Body of pancreas (tissue), 4 donors: Measurements from ENCODE around the gene CCDC89. TPM values are rescaled to one million over a fixed set of nuclear protein-coding genes. Genes with fewer than 3 reads are reported as not detected.
A peak's percentile ranks its signal among the peaks of the same experiment; 100 is the strongest.

Experiments used
- ATAC-seq: fragments of 150-250 bp; one replicate; pipeline ENCODE4 v1.9.1; 2016
- DNase-seq, 4 donors: peaks; one replicate each; pipeline ENCODE4 v3.0.0-alpha.2; 2019
- H3K27ac ChIP-seq, 4 donors: fragments of 200-600 bp; sonication (generic); 1 replicate in 3 of 4; 2 replicates in 1 of 4; pipeline versions ENCODE4 v1.5.1 to v1.6.1; 2016 to 2019; ENCODE audit warnings: mild to moderate bottlenecking in 1 of 4, mixed read lengths in 1 of 4, moderate library complexity in 1 of 4
- H3K27me3 ChIP-seq, 2 donors: fragments of 200-600 bp; sonication (generic); one replicate each; pipeline ENCODE4 v1.6.0; 2016; ENCODE audit warnings: mild to moderate bottlenecking in 1 of 2
- H3K36me3 ChIP-seq, 2 donors: fragments of 200-600 bp; sonication (generic); replicated peaks in 1 of 2; 2 replicates each; pipeline ENCODE4 v1.5.1; 2016; ENCODE audit warnings: low read depth in 2 of 2; ENCODE audit not compliant: insufficient read depth in 1 of 2
- H3K4me1 ChIP-seq: fragments of 200-600 bp; sonication (generic); one replicate; pipeline ENCODE4 v1.6.0; 2016
- H3K4me3 ChIP-seq, 2 donors: fragments of 200-600 bp; sonication (generic); 1 replicate in 1 of 2; 2 replicates in 1 of 2; pipeline ENCODE4 v1.5.1; 2016 to 2019
- H3K9me3 ChIP-seq, 3 donors: fragments of 200-600 bp; sonication (generic); 1 replicate in 2 of 3; 2 replicates in 1 of 3; pipeline ENCODE4 v1.5.1; 2016
- POLR2A ChIP-seq, 3 donors: fragments of 450-650 bp; IDR thresholded peaks; one replicate each; pipeline ENCODE4 v1.6.1; 2016; ENCODE audit warnings: antibody characterized with exemption in 3 of 3, mild to moderate bottlenecking in 2 of 3
- WGBS, 2 donors: methylation state at CpG; one replicate each; pipeline ENCODE4 v1.1.5; 2017; 5-methylcytosine and 5-hydroxymethylcytosine counted together
- intact Hi-C: fragments of 100-400 bp; cut with DNase I; formaldehyde crosslinking; loops from one replicate; pipeline ENCODE4 v1.15.1; 2023
- total RNA-seq, 2 donors: library from RNA; depleted of rRNA; stranded (reverse); fragments of >200 nt; gene quantifications; one replicate each; pipeline ENCODE4 v1.1.0, GENCODE V29; 2016
- TF ChIP-seq, protein P1 (sequence below), 7 experiments: fragments of 450-650 bp in 4 of 7; fragments of 200-600 bp in 3 of 7; sonication (generic) in 3 of 7; IDR thresholded peaks; one replicate each; pipeline ENCODE4 v1.5.1; 2016 to 2019; ENCODE audit warnings: antibody characterized with exemption in 7 of 7

The CCDC89 gene
- total RNA-seq, 2 donors from 2014 or later = not detected

DNA sequence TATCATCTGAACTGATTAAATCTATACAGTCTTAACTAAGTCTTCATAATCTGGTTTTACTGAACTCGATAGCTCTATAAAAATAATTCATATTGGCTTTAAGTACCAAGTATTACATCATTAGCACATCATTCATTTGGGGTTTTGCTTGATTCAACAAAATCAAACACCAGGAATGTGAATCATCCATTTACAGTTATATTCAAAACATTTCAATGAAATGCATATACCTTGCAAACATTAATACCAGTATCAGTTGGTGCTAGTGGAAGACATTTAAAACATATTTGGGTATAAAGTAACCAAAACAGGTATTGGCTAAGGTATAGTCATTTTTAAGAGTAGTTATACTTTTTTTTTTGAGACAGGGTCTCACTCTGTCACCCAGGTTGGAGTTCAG is 12.2 kb upstream of the CCDC89 start:
- Histone ChIP-seq H3K27me3 (peaks cover 0 to 4% of the 10 kb centered on the region in 2 donors), H3K4me3 (no peak overlapping the region), H3K4me1 (no peaks in the 10 kb centered on the region), H3K36me3 (no peaks in the 10 kb centered on the region), H3K9me3 (no peaks in the 10 kb centered on the region), H3K27ac (no peak overlapping the region)
- 58 to 68% methylated on average over 1 of the region's 1 CpG for whole genome bisulfite sequencing, 2 donors
- TF ChIP-seq, protein P1, sequence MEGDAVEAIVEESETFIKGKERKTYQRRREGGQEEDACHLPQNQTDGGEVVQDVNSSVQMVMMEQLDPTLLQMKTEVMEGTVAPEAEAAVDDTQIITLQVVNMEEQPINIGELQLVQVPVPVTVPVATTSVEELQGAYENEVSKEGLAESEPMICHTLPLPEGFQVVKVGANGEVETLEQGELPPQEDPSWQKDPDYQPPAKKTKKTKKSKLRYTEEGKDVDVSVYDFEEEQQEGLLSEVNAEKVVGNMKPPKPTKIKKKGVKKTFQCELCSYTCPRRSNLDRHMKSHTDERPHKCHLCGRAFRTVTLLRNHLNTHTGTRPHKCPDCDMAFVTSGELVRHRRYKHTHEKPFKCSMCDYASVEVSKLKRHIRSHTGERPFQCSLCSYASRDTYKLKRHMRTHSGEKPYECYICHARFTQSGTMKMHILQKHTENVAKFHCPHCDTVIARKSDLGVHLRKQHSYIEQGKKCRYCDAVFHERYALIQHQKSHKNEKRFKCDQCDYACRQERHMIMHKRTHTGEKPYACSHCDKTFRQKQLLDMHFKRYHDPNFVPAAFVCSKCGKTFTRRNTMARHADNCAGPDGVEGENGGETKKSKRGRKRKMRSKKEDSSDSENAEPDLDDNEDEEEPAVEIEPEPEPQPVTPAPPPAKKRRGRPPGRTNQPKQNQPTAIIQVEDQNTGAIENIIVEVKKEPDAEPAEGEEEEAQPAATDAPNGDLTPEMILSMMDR (IDR thresholded peaks at IDR 0.05) = no peak
- TF ChIP-seq POLR2A (IDR thresholded peaks at IDR 0.05) = no peak
- DNase-seq = no peak
- intact Hi-C loops = no loop called here
- no peak for ATAC-seq

DNA sequence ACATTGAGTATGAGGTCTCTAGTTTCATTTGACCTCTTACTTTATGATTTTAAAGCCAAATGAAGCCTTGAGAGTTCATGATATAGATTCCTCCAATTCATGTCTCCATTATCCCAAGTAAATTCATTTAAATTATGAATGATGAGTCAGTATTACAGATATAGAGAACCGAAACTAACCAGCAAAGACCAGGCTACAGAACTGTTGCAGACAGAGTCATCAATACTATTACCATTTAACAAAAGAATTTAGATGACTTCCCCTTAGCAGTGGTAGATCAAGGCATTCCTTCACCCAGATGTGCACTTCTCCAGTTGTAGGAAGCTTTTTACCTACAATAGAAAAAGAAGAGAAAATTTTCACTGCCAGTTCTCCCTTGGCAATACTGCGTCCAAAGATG is 11.8 kb upstream of the CCDC89 start:
- Histone ChIP-seq H3K4me3 (no peak overlapping the region), H3K9me3 (no peaks in the 10 kb centered on the region), H3K36me3 (no peaks in the 10 kb centered on the region), H3K4me1 (no peaks in the 10 kb centered on the region), H3K27ac (no peak overlapping the region), H3K27me3 (peaks cover 0 to 4% of the 10 kb centered on the region in 2 donors)
- 76 to 85% methylated on average over 2 of the region's 2 CpGs for WGBS, 2 donors
- no peak for TF ChIP-seq POLR2A (IDR thresholded peaks at IDR 0.05)
- TF ChIP-seq, protein P1 (IDR thresholded peaks at IDR 0.05) = no peak
- DNase-seq (no peak), ATAC-seq (no peak)
- intact Hi-C loops = no loop called here

DNA sequence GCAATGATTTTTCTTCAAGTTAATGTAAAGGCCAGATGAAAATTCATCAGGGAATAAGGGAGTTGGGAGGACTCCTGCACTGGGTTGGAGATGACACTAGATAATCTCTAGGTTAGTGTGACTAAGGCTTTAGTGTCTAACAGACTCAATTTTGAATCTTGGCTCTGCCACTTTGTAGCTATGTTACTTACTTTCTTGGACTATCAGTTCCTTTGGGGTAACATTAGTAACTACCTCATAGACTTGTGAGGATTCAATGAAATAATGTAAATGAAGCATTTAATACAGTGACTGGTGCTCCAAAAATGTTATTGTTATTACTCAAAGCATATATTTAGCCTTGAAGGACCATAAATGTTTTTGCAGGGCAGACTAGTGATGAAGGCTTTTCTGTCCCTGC is 9.6 kb upstream of the CCDC89 start:
- H3K27ac ChIP-seq = no peak overlapping the region
- no peaks in the 10 kb centered on the region for H3K27me3 ChIP-seq
- no peak overlapping the region for H3K4me3 ChIP-seq
- no peak for DNase-seq
- H3K9me3 ChIP-seq = no peaks in the 10 kb centered on the region
- intact Hi-C loops = no loop called here
- TF ChIP-seq, protein P1 (IDR thresholded peaks at IDR 0.05) = no peak
- no peak for TF ChIP-seq POLR2A (IDR thresholded peaks at IDR 0.05)
- H3K36me3 ChIP-seq = no peaks in the 10 kb centered on the region
- no peak for ATAC-seq
- no peaks in the 10 kb centered on the region for H3K4me1 ChIP-seq

DNA sequence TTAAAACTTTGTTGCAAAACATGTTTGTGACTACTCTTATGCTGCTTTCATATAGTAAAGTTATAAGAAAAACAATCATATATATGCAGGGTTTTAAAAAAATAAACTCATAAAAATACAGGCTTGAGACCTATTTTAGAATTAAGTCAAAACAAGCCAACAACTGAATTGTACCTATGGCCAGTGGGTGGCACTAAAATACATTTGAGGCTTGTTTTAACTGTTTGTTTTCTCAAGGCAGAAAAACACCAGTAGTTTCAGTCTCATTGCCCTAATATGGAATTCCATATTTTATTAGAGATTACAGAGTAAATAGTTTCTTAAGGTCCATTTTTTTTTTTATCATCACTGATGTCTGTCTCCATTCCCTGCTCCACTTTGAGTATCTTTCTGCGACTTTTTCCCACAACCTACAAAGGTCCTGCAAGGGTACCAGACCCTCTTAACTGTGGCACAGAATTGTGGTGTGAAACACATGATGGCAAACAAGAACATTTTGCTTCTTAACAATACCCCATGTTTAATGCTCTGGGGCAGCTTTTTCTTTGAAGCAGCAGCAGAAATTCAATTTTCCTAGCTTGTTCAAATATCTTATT is 8.5 kb upstream of the CCDC89 start:
- Histone ChIP-seq H3K36me3 (no peaks in the 10 kb centered on the region), H3K27me3 (no peaks in the 10 kb centered on the region), H3K4me1 (no peaks in the 10 kb centered on the region), H3K27ac (no peak overlapping the region), H3K9me3 (no peaks in the 10 kb centered on the region), H3K4me3 (no peak overlapping the region)
- no peak for DNase-seq
- intact Hi-C loops = no loop called here
- no peak for ATAC-seq
- 96 to 97% methylated on average over 1 of the region's 1 CpG for WGBS, 2 donors
- no peak for TF ChIP-seq POLR2A (IDR thresholded peaks at IDR 0.05)
- TF ChIP-seq, protein P1 (IDR thresholded peaks at IDR 0.05) = peak in 6 of 7 experiments; percentile 17 to 49 (median 38)

DNA sequence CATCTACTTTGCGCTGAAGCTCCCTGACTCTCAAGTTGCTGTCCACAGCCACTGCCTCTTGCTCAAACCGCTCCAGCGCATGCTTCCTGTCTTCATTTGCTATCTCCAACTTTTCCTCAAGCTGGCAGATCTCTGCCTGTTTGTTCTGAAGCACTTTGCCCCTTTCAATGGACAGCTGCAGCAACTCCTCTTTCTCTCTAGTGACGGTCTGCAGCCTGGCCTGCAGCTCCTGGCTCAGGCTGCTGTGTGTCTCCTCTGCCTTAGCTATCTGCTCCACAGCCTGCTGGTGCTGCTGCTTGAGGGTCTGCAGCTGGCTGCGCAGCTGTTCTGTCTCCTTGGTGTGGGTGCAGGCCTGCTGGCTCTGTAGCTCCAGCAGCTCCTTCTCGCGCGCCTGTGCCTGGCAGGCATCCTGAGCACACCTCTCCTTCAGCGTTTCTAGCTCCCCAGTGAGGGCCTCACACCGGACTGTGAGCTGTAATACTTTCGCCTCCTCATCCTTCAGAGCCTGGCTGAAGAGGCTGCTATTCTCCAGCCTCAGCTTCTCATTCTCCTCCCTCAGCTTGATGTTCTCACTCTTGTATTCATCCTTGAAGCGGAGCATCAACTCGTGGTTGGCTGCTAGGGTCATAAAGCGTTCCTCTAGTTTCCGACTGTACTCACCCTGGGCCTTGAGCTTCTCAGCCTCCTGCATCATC is 723 bp downstream of the CCDC89 start:
- intact Hi-C loops = no loop called here
- no peaks in the 10 kb centered on the region for H3K36me3 ChIP-seq
- no peaks in the 10 kb centered on the region for H3K9me3 ChIP-seq
- WGBS, 2 donors = 82 to 83% methylated on average over 15 of the region's 15 CpGs
- H3K4me3 ChIP-seq = no peak overlapping the region
- no peak for DNase-seq
- H3K27me3 ChIP-seq = no peaks in the 10 kb centered on the region
- TF ChIP-seq, protein P1 (IDR thresholded peaks at IDR 0.05) = no peak
- TF ChIP-seq POLR2A (IDR thresholded peaks at IDR 0.05) = no peak
- peak overlapping the region in 1 of 4 donors; percentile 32 for H3K27ac ChIP-seq
- peaks cover 6% of the 10 kb centered on the region for H3K4me1 ChIP-seq
- ATAC-seq = no peak
